GM21528 (cell line): ENCODE results near the gene OR11H1.
"Not testable (repeated sequence)": the region's sequence is repeated elsewhere in the genome, so short reads cannot be mapped to it uniquely, and the experiment has no call there.

Experiments
- ATAC-seq: cut with Tn5 transposase; IDR thresholded peaks from one replicate; pipeline ENCODE4 v1.9.1; 2021; ENCODE audit warnings: mild to moderate bottlenecking, moderate library complexity; ENCODE audit not compliant: unreplicated experiment, low FRiP score

The OR11H1 gene, protein sequence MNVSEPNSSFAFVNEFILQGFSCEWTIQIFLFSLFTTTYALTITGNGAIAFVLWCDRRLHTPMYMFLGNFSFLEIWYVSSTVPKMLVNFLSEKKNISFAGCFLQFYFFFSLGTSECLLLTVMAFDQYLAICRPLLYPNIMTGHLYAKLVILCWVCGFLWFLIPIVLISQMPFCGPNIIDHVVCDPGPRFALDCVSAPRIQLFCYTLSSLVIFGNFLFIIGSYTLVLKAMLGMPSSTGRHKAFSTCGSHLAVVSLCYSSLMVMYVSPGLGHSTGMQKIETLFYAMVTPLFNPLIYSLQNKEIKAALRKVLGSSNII

DNA sequence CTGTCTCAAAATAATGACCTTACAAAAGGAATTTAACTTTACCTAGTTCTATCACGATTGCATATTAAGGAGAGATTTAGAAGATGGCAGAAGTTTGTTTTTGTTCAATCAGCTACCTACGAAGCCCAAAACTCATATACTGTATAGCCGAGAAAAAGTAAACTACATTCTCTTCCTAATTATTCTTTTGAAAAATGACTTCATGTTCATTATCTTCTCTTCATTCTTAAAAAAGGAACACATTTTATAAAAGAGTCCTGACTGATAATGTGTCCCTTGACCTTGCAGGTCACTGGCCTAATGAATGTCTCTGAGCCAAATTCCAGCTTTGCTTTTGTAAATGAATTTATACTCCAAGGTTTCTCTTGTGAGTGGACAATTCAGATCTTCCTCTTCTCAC, at the start of gene OR11H1:
Gene OR11H1, plus strand, starts transcription at position 301 of the 400 bp plus-strand sequence. Its CDS starts 0 bp downstream, at position 301.
- ATAC-seq = not testable (repeated sequence)

DNA sequence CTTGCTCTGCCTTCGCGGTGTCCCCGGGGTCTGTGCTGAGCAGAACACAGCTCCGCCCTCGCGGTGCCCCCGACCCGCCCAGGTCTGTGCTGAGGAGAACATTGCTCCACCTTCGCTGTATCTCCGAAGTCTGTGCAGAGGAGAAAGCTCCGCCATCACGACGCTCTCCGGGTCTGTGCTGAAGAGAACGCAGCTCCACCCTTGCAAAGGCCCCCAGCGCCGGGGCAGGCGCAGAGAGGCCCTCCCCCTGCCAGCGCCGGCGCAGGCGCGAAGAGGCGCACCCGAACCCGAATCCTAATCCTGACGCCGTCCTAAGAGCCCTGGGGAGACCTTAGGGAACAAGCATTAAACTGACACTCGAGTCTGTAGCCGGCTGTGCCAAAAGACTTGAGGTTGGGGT, 18.0 kb upstream of the OR11H1 start:
- ATAC-seq = not testable (repeated sequence)

DNA sequence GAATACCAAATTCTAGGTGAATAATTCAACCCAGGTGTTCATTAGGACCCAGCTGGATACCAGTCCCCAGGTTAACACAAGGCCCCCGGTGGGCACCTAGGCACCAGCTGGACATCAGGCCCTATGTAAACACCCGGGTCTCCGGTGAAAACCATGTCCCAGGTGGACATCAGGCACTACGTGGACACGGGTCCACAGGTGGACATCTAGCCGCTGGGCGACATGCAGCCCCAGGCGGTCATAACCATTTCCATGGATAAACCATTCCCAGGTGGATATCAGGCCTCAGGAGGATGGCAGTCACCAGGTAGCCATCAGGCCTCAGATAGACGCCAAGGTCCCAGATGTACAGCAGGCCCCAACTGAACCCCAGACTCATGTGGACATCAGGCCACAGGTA, 12.1 kb upstream of the OR11H1 start:
- ATAC-seq = not testable (repeated sequence)

DNA sequence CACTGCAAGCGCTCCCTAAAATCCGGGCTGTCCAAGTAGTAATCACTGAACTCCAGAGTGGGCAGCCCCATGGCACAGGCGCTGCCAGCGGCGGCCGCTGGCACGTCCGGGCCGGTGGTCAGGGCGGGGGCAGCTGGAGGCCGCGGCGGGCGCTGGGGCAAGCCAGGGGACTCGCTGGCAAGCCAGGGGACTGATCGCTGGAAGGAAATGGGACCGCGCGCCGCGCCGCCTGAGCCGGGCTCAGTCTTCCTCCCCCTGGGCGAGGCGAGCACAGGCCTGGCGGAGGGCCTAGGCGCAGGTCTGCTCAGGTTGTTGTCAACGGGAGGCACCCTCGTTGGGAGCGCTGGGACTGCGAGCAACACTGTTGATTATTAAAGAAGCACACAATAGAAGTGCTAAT, 25.8 kb downstream of the OR11H1 start:
- not testable (repeated sequence) for ATAC-seq

DNA sequence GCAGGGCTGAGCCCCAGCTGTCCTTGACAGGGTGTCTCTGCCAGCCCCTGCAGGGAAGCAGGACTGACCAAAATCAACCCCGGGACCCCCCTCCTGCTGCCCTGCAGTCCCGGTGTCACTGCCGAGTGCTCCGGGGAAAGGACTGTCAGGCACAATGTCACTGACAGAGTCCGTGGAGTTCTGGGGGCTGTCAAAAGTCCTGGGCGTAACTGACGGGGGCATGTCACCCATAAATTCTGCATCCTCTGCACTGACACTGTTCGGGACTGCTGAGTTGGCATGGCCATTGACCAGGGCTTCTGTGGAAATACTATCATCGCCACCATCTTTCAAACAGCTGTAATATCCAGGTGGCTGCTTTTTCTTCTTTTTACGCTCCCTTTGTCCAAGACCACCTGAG, 35.5 kb downstream of the OR11H1 start:
- ATAC-seq = not testable (repeated sequence)

DNA sequence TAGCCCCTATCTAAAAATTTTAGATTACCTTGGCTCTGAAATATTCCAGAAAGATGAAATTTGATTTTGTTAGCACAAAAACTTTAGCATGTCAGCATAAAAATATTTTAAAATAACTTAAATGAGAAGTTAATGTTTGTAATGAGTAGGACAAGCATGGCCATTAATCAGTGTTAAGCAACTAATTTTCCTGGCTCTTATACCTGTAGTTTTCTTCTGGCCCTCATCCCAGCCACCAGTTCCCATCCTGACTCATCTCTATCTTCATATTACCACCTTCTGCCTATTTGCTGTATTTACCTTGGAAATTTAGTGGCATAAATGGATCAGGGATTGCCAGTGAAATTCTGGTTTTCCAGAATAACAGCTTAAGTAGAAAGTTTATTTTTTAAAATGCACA, 37.1 kb downstream of the OR11H1 start:
- ATAC-seq = not testable (repeated sequence)
